Germinal center (tissue), 1 donor: ENCODE measurements around the gene SUFU.
"Not testable (repeated sequence)": the region's sequence is repeated elsewhere in the genome, so short reads cannot be mapped to it uniquely, and the experiment has no call there.

Experiments used
- DNase-seq: peaks from one replicate; pipeline ENCODE4 v3.0.0; 2012; ENCODE audit warnings: mixed read lengths, low spot score

The SUFU gene

GRCh38 chr10:102652170-102652916 lies 148.6 kb downstream of the SUFU start:
- DNase-seq, result peak; percentile 60

- no peak for DNase-seq
These were observed 149.3 kb downstream of the SUFU start for GRCh38 chr10:102653060-102653459.

- no peak for DNase-seq
These were observed 150.8 kb downstream of the SUFU start for GRCh38 chr10:102654566-102654965.

- DNase-seq, result no peak
These were observed 151.2 kb downstream of the SUFU start for GRCh38 chr10:102654969-102655368.

GRCh38 chr10:102656026-102656425 lies 152.3 kb downstream of the SUFU start:
- no peak for DNase-seq

GRCh38 chr10:102656791-102657371 lies 153.1 kb downstream of the SUFU start:
- no peak for DNase-seq

GRCh38 chr10:102657451-102657850 lies 153.7 kb downstream of the SUFU start:
- no peak for DNase-seq

DNA sequence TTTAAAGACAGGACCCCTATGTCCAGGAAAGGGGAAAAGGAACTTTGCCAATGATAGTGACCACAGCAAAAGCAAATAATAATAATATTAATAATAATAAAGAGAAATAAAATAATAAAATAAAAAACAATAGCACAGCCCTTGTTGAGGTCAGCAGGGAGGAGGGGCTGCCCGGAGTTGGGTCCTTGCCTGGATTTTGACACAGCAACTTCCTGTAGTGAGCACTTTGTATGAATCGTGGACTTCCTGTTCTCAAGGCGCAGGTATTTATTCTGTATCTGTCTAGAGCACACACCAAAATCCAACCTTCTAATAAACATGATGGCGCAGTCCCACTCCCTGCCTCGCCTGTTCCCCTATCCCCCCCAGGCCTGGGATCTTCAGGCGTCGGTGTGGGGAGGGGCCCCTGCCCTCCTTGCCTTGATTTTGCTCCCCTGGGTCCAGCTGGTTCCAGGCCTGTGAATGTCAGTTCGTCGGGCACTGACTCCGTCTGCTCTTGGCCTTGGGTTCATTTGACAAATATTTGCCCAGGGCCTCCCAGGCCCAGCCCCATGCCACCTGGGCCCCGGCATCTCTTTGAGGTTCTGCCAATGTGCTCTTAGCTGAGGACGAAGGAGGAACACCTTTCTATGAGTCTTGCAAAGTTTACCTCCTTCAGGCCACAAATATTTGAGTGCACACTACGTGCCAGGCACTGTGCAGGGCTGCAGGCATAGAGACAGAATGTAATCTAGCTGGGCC lies 154.4 kb downstream of the SUFU start:
- DNase-seq, result no peak

DNA sequence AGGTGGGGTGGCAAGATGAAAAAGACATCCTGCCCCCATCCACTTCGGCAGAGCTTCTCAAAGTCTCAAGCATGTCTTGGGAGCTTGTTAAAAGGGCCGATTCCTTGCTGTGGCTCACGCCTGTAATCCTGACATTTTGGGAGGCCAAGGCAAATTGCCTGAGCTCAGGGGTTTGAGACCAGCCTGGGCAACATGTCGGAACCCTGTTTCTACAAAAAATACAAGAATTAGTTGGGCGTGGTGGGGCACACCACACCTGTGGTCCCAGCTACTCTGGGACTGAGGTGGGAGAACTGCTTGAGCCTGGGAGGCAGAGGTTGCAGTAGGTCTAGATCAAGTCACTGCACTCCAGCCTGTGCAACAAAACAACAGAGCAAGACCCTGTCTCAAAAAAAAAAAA lies 155.0 kb downstream of the SUFU start:
- DNase-seq, result no peak

GRCh38 chr10:102660888-102661657 lies 157.3 kb downstream of the SUFU start:
- DNase-seq, result peak; percentile 73

- no peak for DNase-seq
These were observed 157.9 kb downstream of the SUFU start for GRCh38 chr10:102661658-102662028.

- no peak for DNase-seq
These were observed 162.2 kb downstream of the SUFU start for GRCh38 chr10:102665904-102666509.

DNA sequence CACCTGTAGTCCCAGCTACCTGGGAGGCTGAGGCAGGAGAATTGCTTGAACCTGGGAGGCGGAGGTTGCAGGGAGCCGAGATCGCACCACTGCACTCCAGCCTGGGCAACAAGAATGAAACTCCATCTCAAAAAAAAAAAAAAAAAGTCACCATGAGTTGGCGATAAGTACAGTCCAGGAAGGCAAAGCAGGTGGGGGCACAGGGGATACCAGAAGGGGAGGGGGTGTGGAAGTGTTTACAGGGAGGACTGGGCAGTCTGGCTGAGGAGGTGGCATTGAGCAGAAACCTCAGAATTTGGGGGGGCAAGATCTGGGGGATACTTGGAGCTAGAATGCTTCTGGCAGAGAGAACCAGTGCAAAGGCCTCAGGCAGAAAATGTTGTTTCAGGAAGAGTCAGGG lies 163.6 kb downstream of the SUFU start:
- not testable (repeated sequence) for DNase-seq

- DNase-seq, result no peak
These were observed 164.7 kb downstream of the SUFU start for GRCh38 chr10:102668326-102669107.

- peak; percentile 49 for DNase-seq
These were observed 165.7 kb downstream of the SUFU start for GRCh38 chr10:102669206-102670064.

- no peak for DNase-seq
These were observed 166.4 kb downstream of the SUFU start for GRCh38 chr10:102670065-102670670.

- no peak for DNase-seq
These were observed 167.2 kb downstream of the SUFU start for GRCh38 chr10:102670871-102671434.

DNA sequence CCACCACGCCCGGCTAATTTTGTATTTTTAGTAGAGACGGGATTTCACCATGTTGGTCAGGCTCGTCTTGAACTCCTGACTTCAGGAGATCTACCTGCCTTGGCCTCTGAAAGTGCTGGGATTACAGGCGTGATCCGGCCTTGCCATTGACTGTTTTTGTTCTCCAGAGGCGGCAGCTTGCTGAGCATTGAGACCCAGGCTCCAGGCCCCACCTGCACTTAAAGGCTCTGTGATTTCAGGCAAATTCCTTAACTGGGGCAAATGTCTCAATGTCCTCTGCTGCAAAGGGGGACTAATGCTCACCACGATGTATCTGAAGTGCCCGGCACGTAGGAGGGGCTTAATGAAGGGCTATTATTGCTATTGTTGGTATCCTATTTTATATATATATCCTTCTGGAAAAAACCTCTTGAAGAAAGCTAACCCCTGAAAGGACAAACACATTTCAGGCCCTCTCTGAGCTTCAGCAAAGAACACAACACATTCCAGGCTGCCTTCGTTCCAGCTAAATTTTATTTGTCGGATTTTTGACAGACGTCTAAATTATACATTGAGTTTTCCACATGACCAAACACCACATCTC lies 169.6 kb downstream of the SUFU start:
- no peak for DNase-seq
